OCI-LY7 (cell line): ENCODE results near the gene TRAIP.

Experiments
- EZH2phosphoT487 ChIP-seq: fragments of 200-600 bp; sonication (generic); IDR thresholded peaks from 2 replicates; pipeline ENCODE4 v1.6.1; 2018; ENCODE audit warnings: low read depth, borderline replicate concordance, mild to moderate bottlenecking, mixed run types, antibody characterized with exemption, low read length, moderate library complexity, mixed read lengths
- TF ChIP-seq, protein P1 (sequence below): fragments of 200-600 bp; sonication (generic); conservative IDR thresholded peaks from 2 replicates; pipeline ENCODE4 v1.5.1; 2014; ENCODE audit warnings: mild to moderate bottlenecking, antibody characterized with exemption, low read length, moderate library complexity, mixed read lengths

DNA sequence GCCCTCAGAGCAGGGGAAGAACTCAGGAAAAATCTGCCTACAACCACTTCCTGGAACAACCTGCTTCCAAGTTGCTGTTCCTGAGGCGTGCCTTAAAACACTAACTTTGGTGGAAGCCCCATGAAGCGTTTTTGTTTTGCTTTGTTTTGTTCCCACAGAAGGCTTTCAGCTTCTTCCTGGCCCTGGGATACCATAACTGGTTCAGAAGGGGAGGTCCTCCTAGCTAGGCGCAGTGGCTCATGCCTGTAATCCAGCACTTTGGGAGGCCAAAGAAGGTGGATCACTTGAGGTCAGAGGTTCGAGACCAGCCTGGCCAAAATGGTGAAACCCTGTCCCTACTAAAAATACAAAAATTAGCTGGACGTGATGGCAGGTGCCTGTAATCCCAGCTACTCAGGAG lies 68.8 kb downstream of the TRAIP start:
- TF ChIP-seq, protein P1, sequence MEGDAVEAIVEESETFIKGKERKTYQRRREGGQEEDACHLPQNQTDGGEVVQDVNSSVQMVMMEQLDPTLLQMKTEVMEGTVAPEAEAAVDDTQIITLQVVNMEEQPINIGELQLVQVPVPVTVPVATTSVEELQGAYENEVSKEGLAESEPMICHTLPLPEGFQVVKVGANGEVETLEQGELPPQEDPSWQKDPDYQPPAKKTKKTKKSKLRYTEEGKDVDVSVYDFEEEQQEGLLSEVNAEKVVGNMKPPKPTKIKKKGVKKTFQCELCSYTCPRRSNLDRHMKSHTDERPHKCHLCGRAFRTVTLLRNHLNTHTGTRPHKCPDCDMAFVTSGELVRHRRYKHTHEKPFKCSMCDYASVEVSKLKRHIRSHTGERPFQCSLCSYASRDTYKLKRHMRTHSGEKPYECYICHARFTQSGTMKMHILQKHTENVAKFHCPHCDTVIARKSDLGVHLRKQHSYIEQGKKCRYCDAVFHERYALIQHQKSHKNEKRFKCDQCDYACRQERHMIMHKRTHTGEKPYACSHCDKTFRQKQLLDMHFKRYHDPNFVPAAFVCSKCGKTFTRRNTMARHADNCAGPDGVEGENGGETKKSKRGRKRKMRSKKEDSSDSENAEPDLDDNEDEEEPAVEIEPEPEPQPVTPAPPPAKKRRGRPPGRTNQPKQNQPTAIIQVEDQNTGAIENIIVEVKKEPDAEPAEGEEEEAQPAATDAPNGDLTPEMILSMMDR = no peak
- TF ChIP-seq EZH2phosphoT487 = no peak
